Measurements from ENCODE around the gene OSBPL9.
"Not testable (repeated sequence)": the region's sequence is repeated elsewhere in the genome, so short reads cannot be mapped to it uniquely, and the experiment has no call there.

OSBPL9 gene

DNA sequence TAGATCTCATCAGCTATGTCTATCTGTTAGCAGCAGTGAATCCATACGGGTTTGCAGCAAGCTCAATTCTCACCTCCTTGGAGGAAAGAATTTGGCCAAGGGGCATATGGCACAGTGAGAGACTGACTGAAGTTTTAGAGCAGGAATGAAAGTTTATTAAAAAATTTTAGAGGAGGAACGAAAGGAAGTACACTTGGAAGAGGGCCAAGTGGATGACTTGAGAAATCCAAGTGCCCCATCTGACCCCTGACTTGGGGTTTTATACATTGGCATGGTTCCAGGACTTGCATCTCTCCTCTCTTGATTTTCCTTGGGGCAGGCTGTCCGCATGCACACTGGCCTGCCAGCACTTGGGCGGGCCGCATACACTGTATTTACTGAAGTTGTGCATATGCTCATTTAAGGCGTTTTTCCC, 9.2 kb upstream of the OSBPL9 start:
- DNase-seq (ENCODE audit: low read depth), result no peak

- not testable (repeated sequence) for DNase-seq (ENCODE audit: low read depth)
Measured at GRCh38 chr1:51610104-51610503, 6.8 kb upstream of the OSBPL9 start.

DNA sequence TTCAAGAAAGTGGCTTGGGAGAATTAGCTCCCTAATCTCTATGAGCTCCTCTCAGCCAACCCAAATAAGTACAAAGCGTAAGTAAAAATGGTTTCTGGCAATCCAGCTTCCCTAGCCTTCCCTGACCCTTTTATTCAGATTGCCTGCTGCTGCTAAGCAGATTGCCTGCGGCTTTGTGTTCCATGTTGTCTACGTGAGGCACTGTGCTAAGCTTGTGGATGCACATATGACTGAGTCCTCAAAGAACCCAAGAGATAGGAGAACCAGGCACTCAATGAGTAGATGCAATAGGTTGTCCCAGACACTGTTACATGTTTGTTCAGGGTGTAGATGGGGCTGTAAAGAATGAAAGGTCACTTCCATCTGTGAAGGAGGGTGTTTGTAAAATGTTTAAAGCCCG, 6.3 kb upstream of the OSBPL9 start:
- DNase-seq (ENCODE audit: low read depth), result no peak

- DNase-seq (ENCODE audit: low read depth), result no peak
Measured at GRCh38 chr1:51612447-51612961, 4.4 kb upstream of the OSBPL9 start.

GRCh38 chr1:51615780-51616291, 1.1 kb upstream of the OSBPL9 start:
- DNase-seq (ENCODE audit: low read depth), result no peak

GRCh38 chr1:51616490-51616889, 402 bp upstream of the OSBPL9 start:
- DNase-seq (ENCODE audit: low read depth), result no peak

DNA sequence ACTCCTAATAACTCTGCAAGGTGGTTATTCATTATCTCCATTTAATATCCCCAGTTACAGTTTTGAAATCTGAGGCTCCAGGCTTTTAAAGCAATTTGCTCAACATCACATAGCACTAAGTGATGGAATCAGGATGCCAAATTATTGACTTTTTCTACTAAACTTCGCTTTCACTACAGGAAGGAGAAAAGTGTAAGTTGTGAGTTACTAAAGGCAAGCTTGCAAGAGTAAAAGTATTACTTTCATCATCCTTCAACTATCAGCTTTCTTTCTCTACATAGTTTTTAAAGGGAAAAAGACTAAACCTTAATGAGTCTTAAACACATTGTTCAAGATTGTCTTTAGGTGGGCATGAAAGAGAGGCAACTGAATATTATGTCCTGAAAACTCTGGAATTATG, 1.8 kb downstream of the OSBPL9 start:
- no peak for DNase-seq (ENCODE audit: low read depth)

DNA sequence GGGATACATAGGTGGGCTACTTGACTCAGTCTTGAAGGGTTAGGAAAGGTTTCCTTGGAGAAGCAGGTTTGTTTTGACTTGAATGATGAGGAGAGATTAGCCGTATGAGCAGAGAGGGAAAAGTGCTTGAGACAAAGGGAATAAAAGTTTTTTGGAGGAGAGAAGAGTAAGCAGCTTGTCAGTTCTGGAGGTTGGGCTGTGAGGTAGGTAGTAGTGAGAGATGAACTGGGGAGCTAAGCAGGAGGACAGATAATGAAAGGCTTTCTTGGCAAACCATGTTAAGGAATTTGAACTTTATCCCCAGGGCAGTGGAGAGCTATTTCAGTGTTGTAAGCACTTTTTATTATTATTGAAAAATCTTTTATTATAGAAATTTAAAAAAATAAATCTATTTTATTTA, 3.6 kb downstream of the OSBPL9 start:
- no peak for DNase-seq (ENCODE audit: low read depth)

GRCh38 chr1:51621161-51621560, 4.3 kb downstream of the OSBPL9 start:
- DNase-seq (ENCODE audit: low read depth), result no peak

- no peak for DNase-seq (ENCODE audit: low read depth)
Measured at GRCh38 chr1:51621841-51622454, 5.1 kb downstream of the OSBPL9 start.

DNA sequence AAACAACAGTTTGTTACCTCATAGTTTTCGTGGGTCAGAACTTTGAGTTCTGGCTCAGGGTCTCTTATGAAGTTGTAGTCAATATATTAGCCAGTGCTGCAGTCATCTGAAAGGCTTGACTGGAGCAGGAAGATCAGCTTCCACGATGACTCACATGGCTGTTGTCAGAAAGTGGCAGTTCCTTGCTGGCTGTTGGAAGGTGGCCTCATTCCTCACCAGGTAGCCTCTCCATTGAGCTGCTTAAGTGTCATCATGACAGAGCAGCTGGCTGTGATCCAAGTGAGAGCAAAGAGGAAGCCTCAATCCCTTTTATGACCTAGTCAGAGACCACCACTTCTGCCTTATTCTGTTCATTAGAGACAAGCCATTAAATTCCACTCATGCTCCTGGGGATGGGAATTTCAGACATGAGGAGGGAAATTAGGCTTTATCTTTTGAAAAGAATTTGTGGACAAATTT, 5.6 kb downstream of the OSBPL9 start:
- no peak for DNase-seq (ENCODE audit: low read depth)

DNA sequence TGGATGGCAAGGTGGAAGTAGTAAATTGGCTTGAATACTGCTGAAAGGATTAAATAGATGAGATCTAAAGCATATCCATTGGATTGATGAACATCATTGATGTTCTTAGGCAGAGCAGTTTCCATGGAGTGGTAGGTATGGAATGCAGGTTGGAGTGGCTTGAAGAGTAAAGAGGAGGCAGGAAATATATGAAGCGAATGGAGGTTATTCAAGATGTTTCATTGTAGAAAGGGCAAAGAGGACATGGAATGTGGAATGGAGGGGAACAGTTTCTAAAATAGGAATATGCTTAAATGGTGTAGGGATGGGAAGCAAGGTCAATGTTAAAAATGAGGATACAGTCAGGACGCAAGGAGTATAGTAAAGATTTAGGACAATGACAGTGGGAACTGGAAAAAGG, 6.1 kb downstream of the OSBPL9 start:
- no peak for DNase-seq (ENCODE audit: low read depth)

- no peak for DNase-seq (ENCODE audit: low read depth)
Measured at GRCh38 chr1:51623450-51623849, 6.6 kb downstream of the OSBPL9 start.

DNA sequence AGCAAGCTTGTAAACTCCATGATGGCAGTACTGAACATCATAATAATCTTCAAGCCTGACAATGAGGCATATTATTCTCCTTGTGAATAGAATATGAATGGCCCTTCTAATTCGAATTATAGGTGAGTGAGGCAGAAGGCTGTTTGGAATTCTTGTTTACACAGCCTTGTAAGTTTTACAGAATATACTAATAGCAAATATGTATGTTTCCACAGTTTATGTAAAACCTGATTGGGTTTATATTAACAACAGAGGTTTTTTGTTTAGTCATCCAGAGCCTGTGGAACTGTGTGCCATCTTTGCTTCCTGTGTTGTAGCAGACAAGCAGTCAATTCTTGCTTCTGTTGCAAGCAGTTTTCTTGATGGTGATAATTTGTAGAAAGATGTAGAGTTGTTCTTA, 8.0 kb downstream of the OSBPL9 start:
- no peak for DNase-seq (ENCODE audit: low read depth)

DNA sequence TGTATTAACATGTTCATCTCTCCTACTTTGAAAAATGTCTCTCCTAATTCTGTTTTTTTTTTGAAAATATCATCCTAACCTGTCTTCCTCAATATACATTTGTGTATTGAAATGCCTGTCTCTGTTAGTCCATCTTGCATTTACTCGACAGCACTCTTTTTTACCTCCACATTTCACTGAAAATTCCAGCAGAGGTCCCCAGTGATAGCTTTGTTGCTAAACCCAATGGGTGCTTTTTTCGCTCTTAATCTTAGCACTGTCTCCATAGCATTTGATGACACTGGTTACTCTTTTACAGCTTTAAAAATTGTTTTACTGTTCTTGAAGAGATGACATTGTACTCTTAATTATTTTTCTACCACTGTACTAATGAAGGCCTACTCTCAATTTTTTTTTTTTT, 10.8 kb downstream of the OSBPL9 start:
- DNase-seq (ENCODE audit: low read depth), result no peak

GRCh38 chr1:51628715-51629590, 12.1 kb downstream of the OSBPL9 start:
- no peak for DNase-seq (ENCODE audit: low read depth)

GRCh38 chr1:51629918-51630317, 13.0 kb downstream of the OSBPL9 start:
- no peak for DNase-seq (ENCODE audit: low read depth)

- DNase-seq (ENCODE audit: low read depth), result no peak
Measured at GRCh38 chr1:51630393-51630792, 13.5 kb downstream of the OSBPL9 start.

DNA sequence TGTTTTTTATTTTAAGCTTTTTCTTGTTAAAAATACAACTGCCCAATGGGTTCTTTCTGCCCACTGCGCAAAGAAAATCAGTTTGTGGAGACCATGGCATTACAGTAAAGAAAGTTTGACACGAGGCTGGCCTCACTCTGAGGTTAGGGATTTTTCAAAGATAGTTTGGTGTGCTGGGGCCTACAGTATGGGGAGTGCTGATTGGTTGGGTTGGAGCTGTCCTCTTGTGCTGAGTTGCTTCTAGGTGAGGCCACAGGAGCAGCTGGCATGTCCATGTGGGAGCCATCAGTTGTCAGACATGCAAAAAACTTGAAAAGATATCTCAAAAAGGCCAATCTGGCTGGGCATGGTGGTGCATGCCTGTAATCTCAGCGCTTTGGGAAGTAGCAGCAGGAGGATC, 14.0 kb downstream of the OSBPL9 start:
- no peak for DNase-seq (ENCODE audit: low read depth)

- no peak for DNase-seq (ENCODE audit: low read depth)
Measured at GRCh38 chr1:51631747-51632146, 14.9 kb downstream of the OSBPL9 start.

GRCh38 chr1:51634618-51635017, 17.7 kb downstream of the OSBPL9 start:
- no peak for DNase-seq (ENCODE audit: low read depth)

DNA sequence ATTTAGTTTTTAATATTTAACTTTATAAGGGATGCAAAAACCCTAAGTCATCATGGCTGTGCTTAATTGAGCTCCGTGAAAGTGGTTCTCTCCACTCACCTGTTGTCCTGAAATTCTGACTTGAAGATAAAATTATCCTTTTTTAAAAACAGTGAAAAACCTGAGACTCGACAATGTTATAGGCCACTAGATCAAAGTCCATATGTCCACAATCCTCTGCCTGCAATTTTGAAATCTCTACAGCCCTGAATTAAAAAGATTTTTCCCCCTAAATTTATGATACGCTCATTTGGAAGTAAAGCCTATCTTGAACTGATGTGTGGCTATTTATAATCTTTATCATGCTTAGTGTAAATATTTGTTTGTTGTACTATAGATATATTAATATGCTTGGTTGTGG, 18.7 kb downstream of the OSBPL9 start:
- DNase-seq (ENCODE audit: low read depth), result no peak

GRCh38 chr1:51636191-51636590, 19.3 kb downstream of the OSBPL9 start:
- DNase-seq (ENCODE audit: low read depth), result no peak
